Measurements from ENCODE around the gene C1QC.

Gene C1QC

DNA sequence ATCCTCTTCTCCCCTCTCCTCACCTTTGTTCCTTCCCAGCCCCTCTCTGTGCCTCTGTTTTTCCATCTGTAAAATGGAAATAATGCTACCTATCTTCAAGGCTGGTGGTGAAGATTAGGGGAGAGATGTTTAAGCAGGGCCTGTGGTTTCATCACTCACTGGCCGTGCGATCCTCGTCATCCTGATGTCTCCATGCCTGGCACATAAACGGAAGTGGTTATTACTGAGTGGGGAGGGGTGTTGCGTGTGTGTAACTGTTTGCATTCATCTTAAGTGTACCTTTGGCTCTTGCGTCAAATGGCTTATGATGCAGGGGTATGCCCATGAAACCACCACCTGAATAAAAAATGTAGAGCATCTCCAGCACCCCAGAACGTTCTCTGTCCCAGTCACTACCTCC is 24.2 kb upstream of the C1QC start:
- TF ChIP-seq, protein P1, sequence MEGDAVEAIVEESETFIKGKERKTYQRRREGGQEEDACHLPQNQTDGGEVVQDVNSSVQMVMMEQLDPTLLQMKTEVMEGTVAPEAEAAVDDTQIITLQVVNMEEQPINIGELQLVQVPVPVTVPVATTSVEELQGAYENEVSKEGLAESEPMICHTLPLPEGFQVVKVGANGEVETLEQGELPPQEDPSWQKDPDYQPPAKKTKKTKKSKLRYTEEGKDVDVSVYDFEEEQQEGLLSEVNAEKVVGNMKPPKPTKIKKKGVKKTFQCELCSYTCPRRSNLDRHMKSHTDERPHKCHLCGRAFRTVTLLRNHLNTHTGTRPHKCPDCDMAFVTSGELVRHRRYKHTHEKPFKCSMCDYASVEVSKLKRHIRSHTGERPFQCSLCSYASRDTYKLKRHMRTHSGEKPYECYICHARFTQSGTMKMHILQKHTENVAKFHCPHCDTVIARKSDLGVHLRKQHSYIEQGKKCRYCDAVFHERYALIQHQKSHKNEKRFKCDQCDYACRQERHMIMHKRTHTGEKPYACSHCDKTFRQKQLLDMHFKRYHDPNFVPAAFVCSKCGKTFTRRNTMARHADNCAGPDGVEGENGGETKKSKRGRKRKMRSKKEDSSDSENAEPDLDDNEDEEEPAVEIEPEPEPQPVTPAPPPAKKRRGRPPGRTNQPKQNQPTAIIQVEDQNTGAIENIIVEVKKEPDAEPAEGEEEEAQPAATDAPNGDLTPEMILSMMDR (IDR thresholded peaks at IDR 0.05) = no peak

DNA sequence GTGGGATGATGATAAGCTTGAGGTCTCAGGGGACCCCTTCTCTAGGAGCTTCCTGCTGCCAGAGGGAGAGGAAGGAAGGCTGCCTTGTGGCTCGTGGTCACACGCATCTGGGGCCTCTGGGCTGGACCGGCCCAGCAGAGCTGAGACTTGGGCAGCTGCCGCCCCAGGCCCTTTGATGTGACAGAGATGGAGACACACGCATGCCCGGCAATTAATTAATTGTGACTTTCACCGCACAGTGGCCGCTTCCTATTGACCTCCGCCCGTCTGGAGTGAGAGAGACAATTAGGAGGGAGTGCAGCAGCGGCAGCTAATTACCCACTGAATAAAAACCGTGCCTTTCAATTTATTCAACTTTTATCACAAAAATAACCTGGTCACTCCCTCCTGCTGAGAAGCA is 23.6 kb upstream of the C1QC start:
- TF ChIP-seq, protein P1 (IDR thresholded peaks at IDR 0.05) = no peak

DNA sequence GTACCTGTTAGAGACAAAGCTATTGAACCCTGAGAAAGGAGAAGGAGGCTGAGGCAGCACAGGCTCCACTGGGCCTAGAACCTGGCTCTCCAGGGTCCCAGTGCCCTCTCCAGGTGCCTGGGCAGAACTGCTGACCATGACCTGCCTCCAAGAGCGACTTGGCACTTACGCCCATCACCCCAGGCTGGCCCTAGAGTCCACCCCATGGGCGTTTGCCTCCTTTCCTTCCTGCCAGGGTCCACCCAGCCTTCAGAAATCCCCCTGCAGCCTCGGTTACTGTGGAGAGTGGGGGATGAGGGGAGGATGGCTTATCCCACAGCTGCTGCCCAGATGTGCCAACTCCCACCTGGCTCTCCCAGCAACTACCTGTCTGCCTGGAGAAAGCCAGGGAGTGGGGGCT is 21.7 kb upstream of the C1QC start:
- TF ChIP-seq, protein P1 (IDR thresholded peaks at IDR 0.05) = no peak

DNA sequence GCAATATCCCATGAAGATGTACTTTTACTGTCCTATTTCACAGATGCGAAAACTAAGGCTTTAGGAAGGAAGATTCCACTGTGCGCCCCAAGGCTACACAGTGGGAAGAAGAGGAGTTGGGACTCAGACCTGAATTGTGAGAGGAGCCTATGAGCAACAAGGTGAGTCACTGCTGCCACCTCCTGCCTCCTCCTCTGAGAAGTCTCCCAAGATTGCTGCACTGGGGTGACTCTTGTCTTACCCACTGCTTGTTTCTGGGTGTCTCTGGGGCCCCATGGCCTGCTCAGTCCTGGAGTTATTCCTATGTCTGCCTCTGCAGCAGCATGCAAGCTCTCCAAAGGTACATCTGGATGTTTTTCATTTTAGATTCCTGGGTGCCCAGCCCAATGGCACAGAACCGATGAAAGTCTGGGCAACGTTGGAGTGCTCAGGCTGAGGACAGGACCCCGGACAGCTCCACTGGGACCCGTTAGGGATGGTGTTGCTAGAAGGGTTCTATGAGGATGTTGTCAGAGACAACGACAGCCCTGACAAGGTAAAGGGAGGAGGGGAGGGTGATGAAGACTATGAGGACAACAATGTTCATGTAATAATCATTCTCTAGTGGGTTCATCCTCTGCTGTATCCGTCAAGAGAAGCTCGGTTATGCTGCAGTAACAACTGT is 18.0 kb upstream of the C1QC start:
- TF ChIP-seq, protein P1 (IDR thresholded peaks at IDR 0.05) = no peak

DNA sequence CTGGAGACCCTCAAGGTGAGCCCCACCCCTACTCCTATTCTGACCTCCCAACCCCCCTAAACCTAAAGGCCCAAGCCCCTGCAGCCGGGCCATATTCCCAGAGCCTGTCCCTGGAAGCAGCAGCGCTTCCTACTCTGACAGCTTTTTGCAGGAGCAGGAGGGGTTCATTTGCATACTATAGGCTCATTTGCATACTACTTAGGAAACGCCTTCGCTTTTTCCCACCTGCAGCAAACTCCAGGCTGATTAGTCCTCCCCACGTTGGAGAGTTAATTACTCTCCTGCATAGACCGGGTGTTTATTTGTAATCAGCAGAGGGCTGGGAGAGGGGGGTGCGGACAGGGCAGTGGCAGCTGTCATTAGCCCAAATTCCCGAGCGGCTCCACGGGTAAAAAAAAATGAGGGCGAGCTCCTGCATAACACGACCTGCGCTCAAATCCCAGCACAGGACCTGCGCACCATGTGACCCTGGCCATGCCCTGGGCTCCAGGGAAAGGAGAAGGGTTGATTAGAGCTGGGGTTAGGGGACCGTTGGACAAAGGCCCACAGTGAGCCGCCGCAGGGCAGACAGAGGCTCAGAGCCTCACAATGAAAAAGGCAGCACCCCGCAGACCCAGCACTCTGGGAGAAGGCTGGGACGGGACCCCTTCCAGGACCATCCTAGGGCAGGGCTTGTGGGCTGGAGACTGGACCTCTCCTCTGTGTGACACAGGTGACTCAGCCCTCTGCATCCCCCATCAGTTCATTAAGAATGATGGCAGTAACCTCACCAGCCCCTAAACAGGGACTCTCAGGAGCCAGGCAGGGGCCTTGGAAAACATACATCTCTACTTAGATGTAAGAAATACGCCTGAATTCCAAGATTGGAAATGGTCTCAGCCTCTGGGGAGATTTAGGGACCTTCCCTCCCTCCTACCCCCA is 16.9 kb upstream of the C1QC start:
- TF ChIP-seq, protein P1 (IDR thresholded peaks at IDR 0.05) = no peak

DNA sequence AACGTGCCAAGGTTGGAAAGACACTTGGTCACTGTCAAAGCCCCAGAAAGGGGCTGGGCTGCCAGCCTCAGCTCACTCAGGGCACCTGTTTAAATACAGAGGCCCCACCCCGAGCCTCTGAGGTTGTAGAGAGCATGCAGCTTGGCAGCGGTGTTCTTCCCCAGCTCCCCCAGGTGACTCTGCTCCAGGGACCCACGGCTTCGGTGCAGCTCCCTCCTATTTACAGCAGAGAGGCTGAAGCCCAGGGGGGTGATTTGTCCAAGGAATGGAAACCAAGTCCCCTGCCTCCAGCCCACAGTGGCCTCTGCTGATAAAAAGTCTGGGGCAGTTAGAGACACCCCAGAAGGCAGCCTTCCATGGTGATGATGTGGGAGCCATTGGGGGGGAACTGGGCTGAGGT is 16.1 kb upstream of the C1QC start:
- TF ChIP-seq, protein P1 (IDR thresholded peaks at IDR 0.05) = no peak

DNA sequence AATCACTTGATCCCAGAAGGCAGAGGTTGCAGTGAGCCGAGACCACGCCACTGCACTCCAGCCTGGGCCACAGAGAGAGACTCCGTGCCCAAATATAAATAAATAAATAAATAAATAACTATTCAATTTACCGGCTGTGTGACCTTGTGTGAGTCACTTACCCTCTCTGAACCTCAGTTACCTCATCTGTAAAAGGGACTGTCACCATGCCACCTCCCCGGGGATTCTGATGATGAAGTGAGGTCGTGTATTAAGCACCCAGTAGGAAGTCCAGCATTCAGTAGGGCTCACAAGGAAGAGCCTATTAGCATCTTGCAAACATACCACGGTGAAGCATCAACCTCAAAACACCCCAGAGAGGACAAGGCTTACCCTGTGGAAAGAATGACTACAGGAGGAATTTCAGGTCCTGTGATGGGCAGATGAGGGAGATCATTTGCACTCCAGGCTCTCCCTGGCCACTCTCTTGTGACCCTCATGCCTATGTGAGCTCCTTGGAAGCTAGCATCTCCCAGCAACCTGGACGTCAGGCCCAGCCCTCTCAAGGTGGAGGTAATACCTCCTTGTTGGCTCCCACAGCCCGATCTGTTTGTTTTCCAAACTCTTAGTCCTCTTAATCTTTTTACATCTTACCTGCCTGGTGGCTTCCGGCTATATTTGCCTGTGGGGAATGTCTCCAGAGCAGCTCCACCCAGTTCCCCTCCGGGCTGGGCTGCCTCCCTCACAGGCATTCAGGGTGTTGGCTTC is 14.6 kb upstream of the C1QC start:
- TF ChIP-seq, protein P1 (IDR thresholded peaks at IDR 0.05) = no peak
